K562 (cell line): ENCODE measurements around the gene SPAG7. TPM values are rescaled to one million over a fixed set of nuclear protein-coding genes. Genes with fewer than 3 reads are reported as not detected.

Experiments used
- ELF2 ChIP-seq: fragments of 250-450 bp; sonication (Bioruptor Pico); IDR thresholded peaks from 2 replicates; pipeline ENCODE4 v1.5.0; 2021; ENCODE audit warnings: mild to moderate bottlenecking
- EWSR1 ChIP-seq: fragments of 450-650 bp; IDR thresholded peaks from 2 replicates; pipeline ENCODE4 v1.6.1; 2018; ENCODE audit warnings: borderline replicate concordance, mild to moderate bottlenecking, low read depth, moderate library complexity; ENCODE audit not compliant: partially characterized antibody
- NR2C1 ChIP-seq, 2 experiments: fragments of 450-650 bp; IDR thresholded peaks; 2 replicates each; pipeline ENCODE4 v1.6.1; 2017; ENCODE audit warnings: mild to moderate bottlenecking in 2 of 2, antibody characterized with exemption in 1 of 2, inconsistent platforms in 1 of 2, missing compliant biosample characterization in 1 of 2, missing genetic modification characterization in 1 of 2
- POLR2A ChIP-seq: fragments of 450-650 bp; conservative IDR thresholded peaks from 2 replicates; pipeline ENCODE4 v1.6.1; 2016
- PTRF ChIP-seq: fragments of 450-650 bp; IDR thresholded peaks from 2 replicates; pipeline ENCODE4 v1.6.1; 2016; ENCODE audit warnings: mild to moderate bottlenecking, missing genetic modification characterization, missing compliant biosample characterization
- SMAD4 ChIP-seq: fragments of 250-450 bp; sonication (Bioruptor Pico); conservative IDR thresholded peaks from 2 replicates; pipeline ENCODE4 v1.8.0; 2021; ENCODE audit warnings: inconsistent platforms, mild to moderate bottlenecking, moderate library complexity
- TEAD4 ChIP-seq, 2 experiments: sonication (generic) in 1 of 2; formaldehyde crosslinking in 1 of 2; IDR thresholded peaks; 2 replicates each; pipeline versions ENCODE4 v1.6.1 to v1.8.0; 2012 to 2022; ENCODE audit warnings: borderline replicate concordance in 1 of 2, inconsistent platforms in 1 of 2, low read length in 1 of 2, mild to moderate bottlenecking in 1 of 2, missing genetic modification reagents in 1 of 2
- ZBTB11 ChIP-seq, 3 experiments: fragments of 200-800 bp in 1 of 3; fragments of 250-450 bp in 1 of 3; fragments of 450-650 bp in 1 of 3; sonication (Bioruptor Pico) in 1 of 3; sonication (Bioruptor generic) in 1 of 3; formaldehyde crosslinking in 1 of 3; IDR thresholded peaks; 2 replicates each; pipeline versions ENCODE4 v1.6.1 to v1.8.0; 2016 to 2022; ENCODE audit warnings: mild to moderate bottlenecking in 2 of 3, missing genetic modification characterization in 2 of 3, missing compliant biosample characterization in 1 of 3, moderate library complexity in 1 of 3
- ZFX ChIP-seq: sonication (generic); formaldehyde crosslinking; IDR thresholded peaks from 2 replicates; pipeline ENCODE4 v1.8.0; 2022; ENCODE audit warnings: mild to moderate bottlenecking, missing genetic modification reagents, moderate library complexity
- ZNF431 ChIP-seq: sonication (generic); formaldehyde crosslinking; IDR thresholded peaks from 2 replicates; pipeline ENCODE4 v1.8.0; 2022; ENCODE audit warnings: mild to moderate bottlenecking, missing genetic modification reagents
- ZNF778 ChIP-seq: fragments of 450-650 bp; formaldehyde crosslinking; IDR thresholded peaks from 2 replicates; pipeline ENCODE4 v1.4.0; 2020; ENCODE audit warnings: mild to moderate bottlenecking, moderate library complexity
- polyA plus RNA-seq, 8 experiments: library from polyadenylated mRNA; depleted of rRNA in 4 of 8; stranded (reverse) in 5 of 8; unstranded in 3 of 8; fragments of >200 nt; fragmentation: Nextera tagmentation in 2 of 8; fragmentation: Illumina TruSeq in 1 of 8; extraction: Ambion mirVana in 2 of 8; extraction: Trizol in 1 of 8; gene quantifications; 2 replicates each; pipeline versions ENCODE4 v1.2.1 to v1.2.3, GENCODE V29; 2011 to 2014; ENCODE audit warnings: inconsistent platforms in 1 of 8, missing spikeins in 1 of 8
- total RNA-seq, 7 experiments: library from RNA; depleted of rRNA in 6 of 7; stranded (reverse); fragments of >200 nt in 6 of 7; fragmentation: Illumina TruSeq in 2 of 7; extraction: Trizol in 2 of 7; gene quantifications; 2 replicates each; pipeline versions ENCODE4 v1.2.1 to v1.2.3, GENCODE V29; 2011 to 2021; ENCODE audit warnings: low replicate concordance in 1 of 7
- TF ChIP-seq, protein P1 (sequence below), 2 experiments: fragments of 450-650 bp; IDR thresholded peaks; 2 replicates each; pipeline ENCODE4 v1.6.1; 2016
- TF ChIP-seq, protein P2 (sequence below): fragments of 200-800 bp; sonication (Bioruptor generic); IDR thresholded peaks from 2 replicates; pipeline ENCODE4 v1.6.1; 2017; ENCODE audit warnings: missing genetic modification characterization, missing compliant biosample characterization
- TF ChIP-seq, protein P3 (sequence below), 2 experiments: IDR thresholded peaks; 2 replicates each; pipeline ENCODE4 v1.6.1; 2012; ENCODE audit warnings: improper control_type of control experiment in 2 of 2, low read depth in 2 of 2, low read length in 2 of 2, borderline replicate concordance in 1 of 2

SPAG7 gene
- total and polyA plus RNA-seq, 9 of the 15 experiments (the other 6 are each of a cell fraction or from before 2014, with no cell fraction given): 5.6 to 53.5 (median 36.3) TPM

- TF ChIP-seq ELF2 (no peak), EWSR1 (no peak), ZNF431 (CRISPR knock-in tag) (0 out of 2 replicates have a peak, but pooled peaks have one; percentile 27), ZNF778 (CRISPR knock-in tag) (no peak), ZFX (CRISPR knock-in tag) (no peak; the same call in 1 of the 2 replicates), POLR2A (0 out of 2 replicates have a peak, but pooled peaks have one; percentile 20), TEAD4 (IDR thresholded peaks at IDR 0.05; ENCODE audit: low read length) (peak; percentile 74), TEAD4 (CRISPR knock-in tag; IDR thresholded peaks at IDR 0.05; ENCODE audit: borderline replicate concordance) (no peak), SMAD4 (CRISPR knock-in tag) (peak; percentile 42), NR2C1 (IDR thresholded peaks at IDR 0.05) (peak; percentile 81), NR2C1 (tag; IDR thresholded peaks at IDR 0.05) (0 out of 2 replicates have a peak, but pooled peaks have one; percentile 9), PTRF (tag) (no peak), ZBTB11 (CRISPR knock-in tag; IDR thresholded peaks at IDR 0.05) (peak in 2 of 3 experiments; percentile 11 to 64; a peak in 1 of 6 replicates)
- TF ChIP-seq, protein P1, sequence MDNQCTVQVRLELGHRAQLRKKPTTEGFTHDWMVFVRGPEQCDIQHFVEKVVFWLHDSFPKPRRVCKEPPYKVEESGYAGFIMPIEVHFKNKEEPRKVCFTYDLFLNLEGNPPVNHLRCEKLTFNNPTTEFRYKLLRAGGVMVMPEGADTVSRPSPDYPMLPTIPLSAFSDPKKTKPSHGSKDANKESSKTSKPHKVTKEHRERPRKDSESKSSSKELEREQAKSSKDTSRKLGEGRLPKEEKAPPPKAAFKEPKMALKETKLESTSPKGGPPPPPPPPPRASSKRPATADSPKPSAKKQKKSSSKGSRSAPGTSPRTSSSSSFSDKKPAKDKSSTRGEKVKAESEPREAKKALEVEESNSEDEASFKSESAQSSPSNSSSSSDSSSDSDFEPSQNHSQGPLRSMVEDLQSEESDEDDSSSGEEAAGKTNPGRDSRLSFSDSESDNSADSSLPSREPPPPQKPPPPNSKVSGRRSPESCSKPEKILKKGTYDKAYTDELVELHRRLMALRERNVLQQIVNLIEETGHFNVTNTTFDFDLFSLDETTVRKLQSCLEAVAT (IDR thresholded peaks at IDR 0.05): peak in 1 of 2 experiments; percentile 97; a peak in 2 of 4 replicates
- TF ChIP-seq, protein P2, sequence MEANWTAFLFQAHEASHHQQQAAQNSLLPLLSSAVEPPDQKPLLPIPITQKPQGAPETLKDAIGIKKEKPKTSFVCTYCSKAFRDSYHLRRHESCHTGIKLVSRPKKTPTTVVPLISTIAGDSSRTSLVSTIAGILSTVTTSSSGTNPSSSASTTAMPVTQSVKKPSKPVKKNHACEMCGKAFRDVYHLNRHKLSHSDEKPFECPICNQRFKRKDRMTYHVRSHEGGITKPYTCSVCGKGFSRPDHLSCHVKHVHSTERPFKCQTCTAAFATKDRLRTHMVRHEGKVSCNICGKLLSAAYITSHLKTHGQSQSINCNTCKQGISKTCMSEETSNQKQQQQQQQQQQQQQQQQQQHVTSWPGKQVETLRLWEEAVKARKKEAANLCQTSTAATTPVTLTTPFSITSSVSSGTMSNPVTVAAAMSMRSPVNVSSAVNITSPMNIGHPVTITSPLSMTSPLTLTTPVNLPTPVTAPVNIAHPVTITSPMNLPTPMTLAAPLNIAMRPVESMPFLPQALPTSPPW (CRISPR knock-in tag): peak; percentile 36
- TF ChIP-seq, protein P3, sequence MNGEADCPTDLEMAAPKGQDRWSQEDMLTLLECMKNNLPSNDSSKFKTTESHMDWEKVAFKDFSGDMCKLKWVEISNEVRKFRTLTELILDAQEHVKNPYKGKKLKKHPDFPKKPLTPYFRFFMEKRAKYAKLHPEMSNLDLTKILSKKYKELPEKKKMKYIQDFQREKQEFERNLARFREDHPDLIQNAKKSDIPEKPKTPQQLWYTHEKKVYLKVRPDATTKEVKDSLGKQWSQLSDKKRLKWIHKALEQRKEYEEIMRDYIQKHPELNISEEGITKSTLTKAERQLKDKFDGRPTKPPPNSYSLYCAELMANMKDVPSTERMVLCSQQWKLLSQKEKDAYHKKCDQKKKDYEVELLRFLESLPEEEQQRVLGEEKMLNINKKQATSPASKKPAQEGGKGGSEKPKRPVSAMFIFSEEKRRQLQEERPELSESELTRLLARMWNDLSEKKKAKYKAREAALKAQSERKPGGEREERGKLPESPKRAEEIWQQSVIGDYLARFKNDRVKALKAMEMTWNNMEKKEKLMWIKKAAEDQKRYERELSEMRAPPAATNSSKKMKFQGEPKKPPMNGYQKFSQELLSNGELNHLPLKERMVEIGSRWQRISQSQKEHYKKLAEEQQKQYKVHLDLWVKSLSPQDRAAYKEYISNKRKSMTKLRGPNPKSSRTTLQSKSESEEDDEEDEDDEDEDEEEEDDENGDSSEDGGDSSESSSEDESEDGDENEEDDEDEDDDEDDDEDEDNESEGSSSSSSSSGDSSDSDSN (IDR thresholded peaks at IDR 0.05; ENCODE audit: borderline replicate concordance in 1 of 2, low read depth in 2 of 2, low read length in 2 of 2): peak in 1 of 2 experiments; percentile 38; a peak in 2 of 4 replicates
These were observed 626 bp downstream of the SPAG7 start (continued) for GRCh38 chr17:4966844-4967538.
